CD4-positive, alpha-beta T cell treated with Interleukin-6 at 100 ng/mL for 8 hours (primary cell): ENCODE results near the gene HNRNPH2.

Experiments
- DNase-seq: peaks from one replicate; pipeline ENCODE4 v3.0.0-alpha.2; 2020; ENCODE audit warnings: mixed read lengths, low spot score

The HNRNPH2 gene

DNA sequence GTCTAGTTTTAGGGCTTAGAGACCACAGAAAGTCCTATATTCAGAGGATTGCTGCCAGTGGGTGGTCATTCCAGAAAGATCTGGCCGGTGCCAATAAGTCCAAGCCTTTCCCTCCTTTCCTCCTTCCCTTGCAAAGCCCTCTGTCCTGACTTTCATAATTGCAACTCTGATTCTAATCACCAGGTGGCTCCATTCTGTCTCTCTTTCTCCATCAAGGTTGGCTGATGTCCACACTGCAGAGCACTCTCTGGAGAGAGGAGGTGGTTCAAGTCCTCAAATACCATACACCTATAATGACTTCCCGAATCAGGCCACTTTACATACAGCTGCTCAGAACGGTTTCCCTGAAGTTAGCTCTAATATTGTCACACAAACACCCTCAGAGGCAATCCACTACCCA is 54.9 kb downstream of the HNRNPH2 start:
- DNase-seq: no peak
